Kidney (tissue), 14 donors: ENCODE measurements around the gene ARHGAP42. TPM values are rescaled to one million over a fixed set of nuclear protein-coding genes. Genes with fewer than 3 reads are reported as not detected.

Experiments
- DNase-seq, 5 donors: peaks; one replicate each; pipeline ENCODE4 v3.0.0-alpha.2; 2013 to 2020
- FAIRE-seq: peaks from 2 replicates; lab custom pipeline; 2012; peaks lifted over from hg19 to GRCh38; lab: Jason Lieb, UNC
- H3K27ac ChIP-seq, 2 donors: one replicate each; pipeline ENCODE4 v1.7.0; 2013; ENCODE audit warnings: low read depth in 2 of 2, low read length in 2 of 2, inconsistent platforms in 1 of 2
- H3K27me3 ChIP-seq: one replicate; pipeline ENCODE4 v1.7.1; 2013; ENCODE audit warnings: low read length, inconsistent platforms; ENCODE audit not compliant: control insufficient read depth, insufficient read depth
- H3K36me3 ChIP-seq, 3 donors: one replicate each; pipeline versions ENCODE4 v1.7.0 to v1.7.1; 2013; ENCODE audit warnings: low read length in 3 of 3, control low read depth in 1 of 3, inconsistent platforms in 1 of 3; ENCODE audit not compliant: insufficient read depth in 3 of 3, control insufficient read depth in 2 of 3
- H3K4me1 ChIP-seq, 3 donors: one replicate each; pipeline versions ENCODE4 v1.7.0 to v1.7.1; 2013; ENCODE audit warnings: low read length in 3 of 3, inconsistent platforms in 1 of 3, low read depth in 1 of 3; ENCODE audit not compliant: control insufficient read depth in 2 of 3, insufficient read depth in 2 of 3
- H3K4me3 ChIP-seq, 3 donors: one replicate each; pipeline versions ENCODE4 v1.7.0 to v1.8.1; 2013; ENCODE audit warnings: low read length in 3 of 3, control low read depth in 1 of 3, inconsistent platforms in 1 of 3
- H3K9ac ChIP-seq, 3 donors: one replicate each; pipeline versions ENCODE4 v1.7.0 to v1.7.1; 2013; ENCODE audit warnings: low read length in 3 of 3, control low read depth in 1 of 3, inconsistent platforms in 1 of 3
- H3K9me3 ChIP-seq, 3 donors: one replicate each; pipeline versions ENCODE4 v1.7.0 to v1.7.1; 2013; ENCODE audit warnings: low read length in 3 of 3, control low read depth in 1 of 3, inconsistent platforms in 1 of 3; ENCODE audit not compliant: control insufficient read depth in 2 of 3, insufficient read depth in 1 of 3
- intact Hi-C: fragments of 100-400 bp; cut with DNase I; formaldehyde crosslinking; loops from one replicate; pipeline ENCODE4 v1.11.1; 2022
- polyA plus RNA-seq: library from polyadenylated mRNA; stranded (reverse); fragments of 350-450 nt; fragmentation: Illumina TruSeq; extraction: RNeasy Lipid Tissue Mini Kit (QIAGEN cat#74804); gene quantifications from one replicate; pipeline ENCODE4 v1.2.3, GENCODE V29; 2014; ENCODE audit warnings: low read depth, low replicate concordance; ENCODE audit not compliant: insufficient read depth
- total RNA-seq: library from RNA; stranded (reverse); fragmentation: NEBNext Ultra II Directional; extraction: Animal tissue kit (Norgen Biotek cat#: 25700); gene quantifications from one replicate; pipeline ENCODE4 v1.2.1, GENCODE V29; 2021
- TF ChIP-seq, protein P1 (sequence below): IDR thresholded peaks from 3 replicates; pipeline ENCODE4 v1.5.1; 2012; ENCODE audit warnings: mild to moderate bottlenecking, moderate library complexity, borderline replicate concordance; ENCODE audit not compliant: insufficient read depth; ENCODE audit errors: extremely low read depth
- donor health status: control.
- donor health status: control.
- donor health status: control.
- donor health status: control.
- donor health status: control.
- donor health status: DM: yes; HTN: yes; CAD: no.
- donor health status: Normal renal cell carcinoma (clear cell type).

ARHGAP42 gene
- total and polyA plus RNA-seq, 2 donors from 2014 or later, result 4.2 to 18.9 TPM

DNA sequence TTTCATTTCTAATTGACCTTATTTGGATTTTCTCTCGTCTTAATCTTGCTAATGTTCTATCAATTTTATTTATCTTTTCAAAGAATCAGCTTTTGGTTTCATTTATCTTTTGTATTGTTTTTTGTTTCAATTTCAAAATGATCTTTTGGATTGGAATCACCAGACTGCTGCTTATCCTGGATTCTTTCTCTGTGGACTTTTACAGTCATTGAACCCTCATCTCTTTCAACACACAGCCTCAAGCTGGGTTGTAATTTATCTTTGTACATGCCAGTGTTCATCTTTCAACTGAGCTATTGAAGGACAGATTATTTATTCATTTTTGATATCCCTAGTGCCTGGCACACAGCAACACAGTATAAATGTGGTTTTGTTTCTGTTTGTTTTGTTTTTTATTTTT, 195.9 kb downstream of the ARHGAP42 start:
- no peak overlapping the region for H3K9ac ChIP-seq
- H3K27me3 ChIP-seq, result no peaks in the 10 kb centered on the region
- no peaks in the 10 kb centered on the region for H3K9me3 ChIP-seq
- no peak overlapping the region for H3K27ac ChIP-seq
- TF ChIP-seq, protein P1, sequence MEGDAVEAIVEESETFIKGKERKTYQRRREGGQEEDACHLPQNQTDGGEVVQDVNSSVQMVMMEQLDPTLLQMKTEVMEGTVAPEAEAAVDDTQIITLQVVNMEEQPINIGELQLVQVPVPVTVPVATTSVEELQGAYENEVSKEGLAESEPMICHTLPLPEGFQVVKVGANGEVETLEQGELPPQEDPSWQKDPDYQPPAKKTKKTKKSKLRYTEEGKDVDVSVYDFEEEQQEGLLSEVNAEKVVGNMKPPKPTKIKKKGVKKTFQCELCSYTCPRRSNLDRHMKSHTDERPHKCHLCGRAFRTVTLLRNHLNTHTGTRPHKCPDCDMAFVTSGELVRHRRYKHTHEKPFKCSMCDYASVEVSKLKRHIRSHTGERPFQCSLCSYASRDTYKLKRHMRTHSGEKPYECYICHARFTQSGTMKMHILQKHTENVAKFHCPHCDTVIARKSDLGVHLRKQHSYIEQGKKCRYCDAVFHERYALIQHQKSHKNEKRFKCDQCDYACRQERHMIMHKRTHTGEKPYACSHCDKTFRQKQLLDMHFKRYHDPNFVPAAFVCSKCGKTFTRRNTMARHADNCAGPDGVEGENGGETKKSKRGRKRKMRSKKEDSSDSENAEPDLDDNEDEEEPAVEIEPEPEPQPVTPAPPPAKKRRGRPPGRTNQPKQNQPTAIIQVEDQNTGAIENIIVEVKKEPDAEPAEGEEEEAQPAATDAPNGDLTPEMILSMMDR, result no peak
- FAIRE-seq, result no peak
- no peaks in the 10 kb centered on the region for H3K36me3 ChIP-seq
- DNase-seq, result no peak
- no peak overlapping the region for H3K4me3 ChIP-seq
- H3K4me1 ChIP-seq, result peaks cover 0 to 2% (median 0%) of the 10 kb centered on the region in 3 donors
- intact Hi-C loops, result no loop called here

DNA sequence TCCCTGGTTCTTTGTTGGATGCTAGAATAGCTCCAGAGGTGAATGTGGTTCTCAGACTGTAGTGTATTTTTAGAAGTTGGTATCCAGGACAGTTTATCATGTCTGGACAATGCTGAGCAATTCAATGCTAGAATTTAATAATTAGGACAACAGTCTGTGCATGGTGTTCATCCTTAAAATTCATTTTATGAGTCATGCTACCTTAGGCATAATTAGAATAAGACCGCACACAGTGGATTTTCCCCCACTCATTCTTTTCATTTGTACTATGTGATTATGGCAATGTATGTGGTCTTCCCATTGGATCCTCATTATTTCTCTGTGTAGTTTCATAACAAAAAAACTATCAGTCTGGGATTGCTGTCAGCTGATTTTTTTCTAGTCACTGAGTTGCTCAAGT, 196.7 kb downstream of the ARHGAP42 start:
- peaks cover 0 to 2% (median 0%) of the 10 kb centered on the region in 3 donors for H3K4me1 ChIP-seq
- no peak overlapping the region for H3K27ac ChIP-seq
- TF ChIP-seq, protein P1, result no peak
- H3K27me3 ChIP-seq, result no peaks in the 10 kb centered on the region
- H3K36me3 ChIP-seq, result no peaks in the 10 kb centered on the region
- no peaks in the 10 kb centered on the region for H3K9me3 ChIP-seq
- no peak overlapping the region for H3K9ac ChIP-seq
- DNase-seq (no peak), FAIRE-seq (no peak)
- intact Hi-C loops, result no loop called here
- no peak overlapping the region for H3K4me3 ChIP-seq

DNA sequence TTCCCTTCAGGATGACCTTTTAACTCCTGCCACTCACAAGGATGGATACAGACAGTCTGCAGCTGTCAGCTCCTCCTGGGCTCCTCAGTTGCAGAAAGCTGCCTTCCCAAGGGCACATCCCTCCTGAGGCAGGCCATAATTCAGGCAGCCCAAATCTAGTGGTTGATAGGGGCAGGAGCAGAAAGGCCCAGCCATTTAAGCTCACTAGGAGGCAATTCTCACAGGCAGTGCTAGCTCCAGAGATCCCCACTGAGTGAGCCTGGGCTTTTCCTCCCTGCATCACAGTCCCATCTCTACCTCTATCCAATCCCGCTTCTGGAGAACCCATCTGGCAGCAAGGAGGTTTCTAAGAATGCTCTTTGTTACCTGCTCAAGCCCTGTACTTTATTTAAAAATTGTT, 200.6 kb downstream of the ARHGAP42 start:
- Histone ChIP-seq H3K9me3 (no peaks in the 10 kb centered on the region), H3K27ac (no peak overlapping the region), H3K4me1 (peaks cover 0 to 2% (median 0%) of the 10 kb centered on the region in 3 donors), H3K4me3 (no peak overlapping the region), H3K27me3 (no peaks in the 10 kb centered on the region), H3K9ac (no peak overlapping the region), H3K36me3 (no peaks in the 10 kb centered on the region)
- DNase-seq, result no peak
- intact Hi-C loops, result no loop called here
- FAIRE-seq, result no peak
- TF ChIP-seq, protein P1, result no peak

DNA sequence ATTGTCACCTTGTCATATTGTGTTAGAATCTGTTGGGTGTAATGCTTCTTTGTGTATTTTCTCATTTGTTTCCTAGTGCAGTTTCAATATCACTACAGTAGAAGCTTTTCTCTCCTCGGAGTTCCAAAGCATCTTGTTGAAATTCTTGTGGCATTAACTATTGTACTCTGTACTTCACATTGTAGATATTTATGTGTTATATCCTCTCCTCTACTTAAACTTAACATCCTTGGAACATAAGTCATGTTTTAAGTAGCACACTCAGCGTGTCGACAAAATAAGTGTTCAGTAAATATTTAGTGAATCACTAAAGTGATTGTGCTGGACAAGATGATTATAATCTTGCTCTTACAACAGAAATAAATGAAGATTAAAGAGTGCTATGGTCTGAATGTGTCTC, 201.7 kb downstream of the ARHGAP42 start:
- no peaks in the 10 kb centered on the region for H3K36me3 ChIP-seq
- FAIRE-seq, result no peak
- intact Hi-C loops, result no loop called here
- no peak overlapping the region for H3K4me3 ChIP-seq
- H3K27ac ChIP-seq, result no peak overlapping the region
- TF ChIP-seq, protein P1, result no peak
- H3K9ac ChIP-seq, result no peak overlapping the region
- H3K4me1 ChIP-seq, result peaks cover 0 to 2% (median 0%) of the 10 kb centered on the region in 3 donors
- no peaks in the 10 kb centered on the region for H3K27me3 ChIP-seq
- DNase-seq, result no peak
- H3K9me3 ChIP-seq, result no peaks in the 10 kb centered on the region
